ENCODE measurements around the gene ZNF101. TPM values are rescaled to one million over a fixed set of nuclear protein-coding genes. Genes with fewer than 3 reads are reported as not detected.

Gene ZNF101
- total RNA-seq, 1 experiment from 2014 or later, result 14.5 TPM

GRCh38 chr19:19630426-19630825 lies 38.2 kb upstream of the ZNF101 start:
- Histone ChIP-seq H3K36me3 (ENCODE audit: insufficient read depth, low read length, poor library complexity, severe bottlenecking) (no peaks in the 10 kb centered on the region), H3K27me3 (replicated peaks; ENCODE audit: insufficient read depth, low read depth, low read length, poor library complexity) (no peaks in the 10 kb centered on the region), H3K4me3 (ENCODE audit: low read depth, low read length, poor library complexity, severe bottlenecking) (no peak overlapping the region), H3K4me1 (ENCODE audit: insufficient read depth, low read length, poor library complexity, severe bottlenecking) (peaks cover 17% of the 10 kb centered on the region), H3K27ac (ENCODE audit: low read depth, low read length, poor library complexity, severe bottlenecking) (no peak overlapping the region), H3K9me3 (ENCODE audit: low read depth, low read length, poor library complexity, severe bottlenecking) (no peaks in the 10 kb centered on the region)
- BruUV-seq (replicated peaks), result no TSS peak
- intact Hi-C loops (cut with micrococcal nuclease; ENCODE audit: unreplicated experiment), result no loop called here
- no peak for DNase-seq (ENCODE audit: low spot score)
- TF ChIP-seq, protein P1, sequence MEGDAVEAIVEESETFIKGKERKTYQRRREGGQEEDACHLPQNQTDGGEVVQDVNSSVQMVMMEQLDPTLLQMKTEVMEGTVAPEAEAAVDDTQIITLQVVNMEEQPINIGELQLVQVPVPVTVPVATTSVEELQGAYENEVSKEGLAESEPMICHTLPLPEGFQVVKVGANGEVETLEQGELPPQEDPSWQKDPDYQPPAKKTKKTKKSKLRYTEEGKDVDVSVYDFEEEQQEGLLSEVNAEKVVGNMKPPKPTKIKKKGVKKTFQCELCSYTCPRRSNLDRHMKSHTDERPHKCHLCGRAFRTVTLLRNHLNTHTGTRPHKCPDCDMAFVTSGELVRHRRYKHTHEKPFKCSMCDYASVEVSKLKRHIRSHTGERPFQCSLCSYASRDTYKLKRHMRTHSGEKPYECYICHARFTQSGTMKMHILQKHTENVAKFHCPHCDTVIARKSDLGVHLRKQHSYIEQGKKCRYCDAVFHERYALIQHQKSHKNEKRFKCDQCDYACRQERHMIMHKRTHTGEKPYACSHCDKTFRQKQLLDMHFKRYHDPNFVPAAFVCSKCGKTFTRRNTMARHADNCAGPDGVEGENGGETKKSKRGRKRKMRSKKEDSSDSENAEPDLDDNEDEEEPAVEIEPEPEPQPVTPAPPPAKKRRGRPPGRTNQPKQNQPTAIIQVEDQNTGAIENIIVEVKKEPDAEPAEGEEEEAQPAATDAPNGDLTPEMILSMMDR (conservative IDR thresholded peaks at IDR 0.05; ENCODE audit: low read depth, low read length), result no peak
- TF ChIP-seq EZH2 (IDR thresholded peaks at IDR 0.05; ENCODE audit: borderline replicate concordance, low read depth, low read length, poor library complexity, severe bottlenecking), result no peak
- POLR2A ChIA-PET (ENCODE audit: low non-redundant PET), result no interaction called here
- CTCF ChIA-PET, result no interaction called here

DNA sequence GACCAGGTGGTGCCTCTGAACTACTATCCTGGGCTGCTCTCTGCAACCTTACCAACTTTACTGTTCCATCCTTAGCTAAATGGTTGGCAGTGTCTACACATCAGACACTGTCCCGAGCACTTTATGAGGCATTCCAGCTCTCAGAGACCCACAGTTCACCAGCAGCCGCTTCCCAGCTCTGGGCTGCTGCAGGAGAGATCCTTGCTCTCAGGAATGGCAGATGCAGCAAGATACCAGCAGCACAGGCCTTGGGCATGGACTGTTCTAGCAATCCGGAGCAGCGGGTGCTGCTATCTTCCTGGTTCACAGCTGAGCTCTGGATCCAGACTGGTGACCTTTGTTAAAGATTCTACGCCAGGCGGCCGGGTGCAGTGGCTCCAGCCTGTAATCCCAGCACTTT lies 37.3 kb upstream of the ZNF101 start:
- intact Hi-C loops (cut with micrococcal nuclease; ENCODE audit: unreplicated experiment), result no loop called here
- H3K27ac ChIP-seq (ENCODE audit: low read depth, low read length, poor library complexity, severe bottlenecking), result no peak overlapping the region
- H3K4me3 ChIP-seq (ENCODE audit: low read depth, low read length, poor library complexity, severe bottlenecking), result no peak overlapping the region
- H3K27me3 ChIP-seq (replicated peaks; ENCODE audit: insufficient read depth, low read depth, low read length, poor library complexity), result no peaks in the 10 kb centered on the region
- no peak for TF ChIP-seq EZH2 (IDR thresholded peaks at IDR 0.05; ENCODE audit: borderline replicate concordance, low read depth, low read length, poor library complexity, severe bottlenecking)
- TF ChIP-seq, protein P1 (conservative IDR thresholded peaks at IDR 0.05; ENCODE audit: low read depth, low read length), result no peak
- H3K36me3 ChIP-seq (ENCODE audit: insufficient read depth, low read length, poor library complexity, severe bottlenecking), result no peaks in the 10 kb centered on the region
- no peaks in the 10 kb centered on the region for H3K9me3 ChIP-seq (ENCODE audit: low read depth, low read length, poor library complexity, severe bottlenecking)
- CTCF ChIA-PET, result no interaction called here
- DNase-seq (ENCODE audit: low spot score), result no peak
- H3K4me1 ChIP-seq (ENCODE audit: insufficient read depth, low read length, poor library complexity, severe bottlenecking), result peaks cover 17% of the 10 kb centered on the region
- no TSS peak for BruUV-seq (replicated peaks)
- POLR2A ChIA-PET (ENCODE audit: low non-redundant PET), result no interaction called here

GRCh38 chr19:19632661-19633060 lies 36.0 kb upstream of the ZNF101 start:
- BruUV-seq (replicated peaks), result no TSS peak
- no peak for TF ChIP-seq EZH2 (IDR thresholded peaks at IDR 0.05; ENCODE audit: borderline replicate concordance, low read depth, low read length, poor library complexity, severe bottlenecking)
- TF ChIP-seq, protein P1 (conservative IDR thresholded peaks at IDR 0.05; ENCODE audit: low read depth, low read length), result no peak
- peaks cover 7% of the 10 kb centered on the region for H3K4me1 ChIP-seq (ENCODE audit: insufficient read depth, low read length, poor library complexity, severe bottlenecking)
- H3K27ac ChIP-seq (ENCODE audit: low read depth, low read length, poor library complexity, severe bottlenecking), result no peak overlapping the region
- H3K27me3 ChIP-seq (replicated peaks; ENCODE audit: insufficient read depth, low read depth, low read length, poor library complexity), result no peaks in the 10 kb centered on the region
- intact Hi-C loops (cut with micrococcal nuclease; ENCODE audit: unreplicated experiment), result no loop called here
- ChIA-PET CTCF (no interaction called here), POLR2A (ENCODE audit: low non-redundant PET) (interaction anchor here (0.6 kb wide), 1 partner anchor 12 kb away, joined by 22 read pairs; no protein-coding TSS in a partner anchor)
- no peaks in the 10 kb centered on the region for H3K9me3 ChIP-seq (ENCODE audit: low read depth, low read length, poor library complexity, severe bottlenecking)
- no peak overlapping the region for H3K4me3 ChIP-seq (ENCODE audit: low read depth, low read length, poor library complexity, severe bottlenecking)
- no peak for DNase-seq (ENCODE audit: low spot score)
- H3K36me3 ChIP-seq (ENCODE audit: insufficient read depth, low read length, poor library complexity, severe bottlenecking), result no peaks in the 10 kb centered on the region

Data from A673 (cell line).